H1 (cell line): ENCODE results near the gene IL1RAPL1. TPM values are rescaled to one million over a fixed set of nuclear protein-coding genes. Genes with fewer than 3 reads are reported as not detected.

Experiments
- ATF2 ChIP-seq: IDR thresholded peaks from 2 replicates; pipeline ENCODE4 v1.6.1; 2012; ENCODE audit warnings: low read length, inconsistent platforms
- CEBPB ChIP-seq: IDR thresholded peaks from 2 replicates; pipeline ENCODE4 v1.6.1; 2012; ENCODE audit warnings: low read depth, low read length
- CHD7 ChIP-seq: fragments of 300-600 bp; sonication (generic); IDR thresholded peaks from 2 replicates; pipeline ENCODE4 v1.7.1; 2012; ENCODE audit warnings: low read length, moderate library complexity, mild to moderate bottlenecking, inconsistent platforms; ENCODE audit not compliant: insufficient replicate concordance
- CTCF ChIP-seq, 3 experiments: IDR thresholded peaks; 1 replicate in 2 of 3; 2 replicates in 1 of 3; pipeline versions ENCODE4 v1.5.1 to v1.6.1; 2011; ENCODE audit warnings: low read length in 3 of 3, mild to moderate bottlenecking in 3 of 3, inconsistent platforms in 2 of 3, low read depth in 1 of 3, moderate library complexity in 1 of 3; ENCODE audit not compliant: insufficient read depth in 1 of 3; ENCODE audit errors: control extremely low read depth in 1 of 3
- RFX5 ChIP-seq: IDR thresholded peaks from 2 replicates; pipeline ENCODE4 v1.6.1; 2011; ENCODE audit warnings: low read depth, low read length, improper control_type of control experiment, borderline replicate concordance
- polyA plus RNA-seq, 7 experiments: library from polyadenylated mRNA; depleted of rRNA in 3 of 7; stranded (reverse) in 5 of 7; unstranded in 2 of 7; fragments of >200 nt in 5 of 7; fragments of 200-250 nt in 2 of 7; gene quantifications; 1 replicate in 5 of 7; 2 replicates in 1 of 7; 4 replicates in 1 of 7; pipeline versions ENCODE4 v1.2.1 to v1.2.3, GENCODE V29; 2011 to 2013; ENCODE audit warnings: missing spikeins in 2 of 7, mixed read lengths in 2 of 7
- total RNA-seq: library from RNA; stranded (reverse); fragmentation: NEBNext Ultra II Directional; extraction: Animal tissue kit (Norgen Biotek cat#: 25700); gene quantifications from 2 replicates; pipeline ENCODE4 v1.2.1, GENCODE V29; 2021

The IL1RAPL1 gene
- total and polyA plus RNA-seq, 2 of the 8 experiments (the other 6 are each of a cell fraction or from before 2014, with no cell fraction given) = 0.11 to 0.35 TPM

GRCh38 chrX:29506729-29507128 is 919.5 kb downstream of the IL1RAPL1 start (continued):
- TF ChIP-seq CHD7 (no peak), CTCF (IDR thresholded peaks at IDR 0.05; ENCODE audit: control extremely low read depth in 1 of 3, insufficient read depth in 1 of 3, low read depth in 1 of 3, low read length in 3 of 3) (no peak), RFX5 (no peak), ATF2 (no peak), CEBPB (no peak)
